ENCODE measurements around the gene KRTAP10-8. TPM values are rescaled to one million over a fixed set of nuclear protein-coding genes. Genes with fewer than 3 reads are reported as not detected.
"Not testable (repeated sequence)": the region's sequence is repeated elsewhere in the genome, so short reads cannot be mapped to it uniquely, and the experiment has no call there.

Gene KRTAP10-8
- total RNA-seq, 2 experiments from 2014 or later: not detected

GRCh38 chr21:44658541-44658910 is 46.6 kb downstream of the KRTAP10-8 start:
- ChIA-PET POLR2A (no interaction called here), CTCF (no interaction called here)

GRCh38 chr21:44658913-44659595 is 47.2 kb downstream of the KRTAP10-8 start:
- ChIA-PET CTCF (no interaction called here), POLR2A (no interaction called here)

DNA sequence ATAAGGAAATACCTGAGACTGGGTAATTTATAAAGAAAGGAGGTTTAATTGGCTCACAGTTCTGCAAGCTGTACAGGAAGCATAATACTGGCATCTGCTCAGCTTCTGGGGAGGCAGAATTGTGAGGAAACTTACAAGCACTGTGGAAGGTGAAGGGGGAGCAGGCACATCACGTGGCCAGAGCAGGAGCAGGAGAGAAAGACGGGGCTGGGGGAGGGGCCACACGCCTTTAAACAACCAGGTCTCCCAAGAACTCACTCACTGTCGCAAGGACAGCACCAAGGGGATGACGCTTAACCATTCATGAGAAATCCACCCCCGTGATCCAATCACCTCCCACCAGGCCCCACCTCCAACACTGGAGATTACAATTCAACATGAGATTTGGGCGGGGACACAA is 49.7 kb downstream of the KRTAP10-8 start:
- POLR2A ChIA-PET, CTCF ChIA-PET: not testable (repeated sequence)

Other genes with a start within 250 kb of the KRTAP10-8 start
- gene LRRC3, start 156.6 kb upstream of the KRTAP10-8 start, total RNA-seq: 1 to 10 TPM; 1.0 TPM
- not detected for gene KRTAP10-1, start 71.9 kb upstream of the KRTAP10-8 start, total RNA-seq
- gene KRTAP10-2, start 60.6 kb upstream of the KRTAP10-8 start, total RNA-seq: not detected
- gene KRTAP10-3, start 53.3 kb upstream of the KRTAP10-8 start, total RNA-seq: not detected
- not detected for gene KRTAP10-4, start 38.4 kb upstream of the KRTAP10-8 start, total RNA-seq
- gene KRTAP10-5, start 31.5 kb upstream of the KRTAP10-8 start, total RNA-seq: not detected
- not detected for gene KRTAP10-6, start 19.6 kb upstream of the KRTAP10-8 start, total RNA-seq
- gene KRTAP10-7, start 11.5 kb upstream of the KRTAP10-8 start, total RNA-seq: not detected
- gene KRTAP10-9, start 15.0 kb downstream of the KRTAP10-8 start, total RNA-seq: not detected
- gene KRTAP10-10, start 25.3 kb downstream of the KRTAP10-8 start, total RNA-seq: not detected
- not detected for gene KRTAP10-11, start 34.3 kb downstream of the KRTAP10-8 start, total RNA-seq
- not detected for gene KRTAP12-4, start 42.6 kb downstream of the KRTAP10-8 start, total RNA-seq
- not detected for gene KRTAP12-3, start 45.9 kb downstream of the KRTAP10-8 start, total RNA-seq
- gene KRTAP12-2, start 54.8 kb downstream of the KRTAP10-8 start, total RNA-seq: not detected
- not detected for gene KRTAP12-1, start 70.1 kb downstream of the KRTAP10-8 start, total RNA-seq
- not detected for gene KRTAP10-12, start 85.1 kb downstream of the KRTAP10-8 start, total RNA-seq
- not detected for gene TSPEAR, start 99.5 kb downstream of the KRTAP10-8 start, total RNA-seq
- 100 to 1,000 TPM; 119 to 121 TPM for gene UBE2G2, start 189.7 kb downstream of the KRTAP10-8 start, total RNA-seq
- gene SUMO3, start 206.0 kb downstream of the KRTAP10-8 start, total RNA-seq: 10 to 100 TPM; 81.6 to 83.1 TPM

Measured in activated CD8-positive, alpha-beta memory T cell treated with anti-CD3 and anti-CD28 coated beads for 36 hours (primary cell).